ENCODE results near the gene ALDH1A1.

Gene ALDH1A1

GRCh38 chr9:72983056-72983455 is 30.2 kb upstream of the ALDH1A1 start:
- no peaks in the 10 kb centered on the region for H3K36me3 Mint-ChIP-seq
- no peak overlapping the region for H3K27ac Mint-ChIP-seq
- no peak overlapping the region for H3K4me3 Mint-ChIP-seq
- peaks cover 4% of the 10 kb centered on the region for H3K27me3 Mint-ChIP-seq
- H3K9me3 Mint-ChIP-seq, result no peaks in the 10 kb centered on the region
- no peaks in the 10 kb centered on the region for H3K4me1 Mint-ChIP-seq

GRCh38 chr9:72982146-72982799 is 29.4 kb upstream of the ALDH1A1 start:
- no peak overlapping the region for H3K27ac Mint-ChIP-seq
- peaks cover 4% of the 10 kb centered on the region for H3K27me3 Mint-ChIP-seq
- no peaks in the 10 kb centered on the region for H3K9me3 Mint-ChIP-seq
- no peaks in the 10 kb centered on the region for H3K4me1 Mint-ChIP-seq
- no peaks in the 10 kb centered on the region for H3K36me3 Mint-ChIP-seq
- no peak overlapping the region for H3K4me3 Mint-ChIP-seq

DNA sequence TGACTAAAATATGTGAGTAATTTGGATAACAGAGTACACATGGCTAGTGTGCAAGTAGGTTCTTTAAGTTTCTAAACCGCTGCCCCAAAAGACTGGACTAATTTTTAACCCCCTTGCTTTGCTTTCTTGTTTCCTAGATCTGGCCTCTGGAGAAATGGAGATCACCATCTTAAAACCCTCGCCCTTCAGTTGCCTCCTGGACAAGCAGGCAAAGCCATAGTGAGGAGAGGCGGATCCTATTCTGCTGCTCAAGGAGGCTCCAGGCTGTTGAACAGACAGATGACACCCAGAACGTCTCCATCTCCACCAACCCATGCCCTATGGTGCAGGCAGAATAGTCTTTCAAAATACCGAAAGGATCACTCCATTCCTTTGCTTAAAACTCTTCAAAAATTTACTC is 28.6 kb upstream of the ALDH1A1 start:
- Mint-ChIP-seq H3K27ac (no peak overlapping the region), H3K36me3 (no peaks in the 10 kb centered on the region), H3K4me1 (no peaks in the 10 kb centered on the region), H3K27me3 (peaks cover 4% of the 10 kb centered on the region), H3K4me3 (no peak overlapping the region), H3K9me3 (no peaks in the 10 kb centered on the region)

DNA sequence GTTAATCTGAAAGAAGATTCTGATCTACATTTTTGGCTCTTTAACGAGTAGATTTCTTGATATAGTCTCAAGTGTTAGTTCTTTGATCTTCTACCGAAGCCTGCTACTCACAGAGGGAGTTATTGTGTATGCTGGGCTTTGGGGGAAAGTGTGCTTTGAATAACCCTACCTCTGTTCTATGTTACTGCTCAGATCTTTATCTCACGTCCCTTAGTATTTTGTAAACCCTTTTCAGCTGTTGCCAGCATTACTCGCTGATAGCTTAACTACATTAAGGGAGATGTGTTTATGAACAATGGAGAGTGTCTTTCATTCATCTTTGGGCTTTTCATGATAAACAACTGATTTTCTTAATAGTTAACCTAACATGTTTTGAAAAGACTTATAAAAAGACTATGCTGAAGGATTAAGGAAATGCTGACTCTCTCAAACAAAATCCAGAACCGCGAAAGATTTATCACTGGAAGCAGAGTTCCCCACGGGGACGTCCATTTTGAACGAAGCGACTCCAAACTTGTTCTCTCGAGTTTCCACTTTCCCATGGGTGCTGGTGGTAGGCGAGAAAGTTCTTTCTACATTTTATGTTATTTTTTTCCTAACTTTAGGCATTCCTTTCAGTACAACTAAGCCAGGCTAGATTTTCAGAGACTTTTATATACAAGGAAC is 27.9 kb upstream of the ALDH1A1 start:
- Mint-ChIP-seq H3K4me3 (no peak overlapping the region), H3K9me3 (no peaks in the 10 kb centered on the region), H3K27me3 (peaks cover 4% of the 10 kb centered on the region), H3K27ac (no peak overlapping the region), H3K4me1 (no peaks in the 10 kb centered on the region), H3K36me3 (no peaks in the 10 kb centered on the region)

DNA sequence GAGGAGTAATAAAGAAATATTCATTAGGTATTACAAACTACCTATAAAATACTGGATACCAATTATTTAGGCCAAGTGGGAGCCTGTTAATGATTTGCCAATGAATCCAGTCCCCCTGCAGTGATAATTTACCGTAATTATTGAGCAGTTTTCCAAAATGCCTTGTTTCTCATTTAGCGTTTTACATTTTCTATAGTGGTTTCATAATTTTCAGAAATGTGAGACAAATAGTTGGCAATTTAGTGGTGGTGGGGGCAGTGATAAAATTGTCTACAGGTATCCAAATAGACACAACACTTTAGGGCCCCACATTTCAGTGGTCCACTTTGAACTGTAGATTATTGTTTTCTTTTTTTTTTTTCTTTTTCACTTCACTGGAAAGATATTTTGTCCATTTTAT is 27.3 kb upstream of the ALDH1A1 start:
- peaks cover 4% of the 10 kb centered on the region for H3K27me3 Mint-ChIP-seq
- no peak overlapping the region for H3K4me3 Mint-ChIP-seq
- H3K27ac Mint-ChIP-seq, result no peak overlapping the region
- H3K36me3 Mint-ChIP-seq, result no peaks in the 10 kb centered on the region
- no peaks in the 10 kb centered on the region for H3K9me3 Mint-ChIP-seq
- H3K4me1 Mint-ChIP-seq, result no peaks in the 10 kb centered on the region

- H3K36me3 Mint-ChIP-seq, result no peaks in the 10 kb centered on the region
- H3K27ac Mint-ChIP-seq, result no peak overlapping the region
- H3K9me3 Mint-ChIP-seq, result no peaks in the 10 kb centered on the region
- no peak overlapping the region for H3K4me3 Mint-ChIP-seq
- H3K27me3 Mint-ChIP-seq, result peaks cover 4% of the 10 kb centered on the region
- no peaks in the 10 kb centered on the region for H3K4me1 Mint-ChIP-seq
Measured at GRCh38 chr9:72979405-72980100, 26.7 kb upstream of the ALDH1A1 start.

DNA sequence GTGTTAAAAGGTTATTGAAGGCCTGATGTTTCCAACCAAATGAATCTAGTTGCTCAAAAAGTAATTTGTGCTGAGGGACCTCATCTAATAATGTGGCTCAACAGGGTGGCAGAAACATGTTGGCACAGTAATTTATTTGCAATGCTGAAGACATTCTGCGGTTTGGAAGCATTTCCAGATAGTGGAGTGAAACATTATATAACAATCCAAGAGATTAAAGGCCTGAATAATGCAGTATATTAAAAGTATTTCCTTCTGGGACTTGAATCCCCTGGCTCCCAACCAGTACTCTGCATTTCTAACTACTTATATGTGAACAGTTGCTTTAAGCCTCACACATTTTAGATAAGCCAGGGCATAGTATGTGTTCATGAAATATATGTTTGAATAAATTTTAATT is 25.9 kb upstream of the ALDH1A1 start:
- Mint-ChIP-seq H3K4me3 (no peak overlapping the region), H3K36me3 (no peaks in the 10 kb centered on the region), H3K9me3 (no peaks in the 10 kb centered on the region), H3K27ac (no peak overlapping the region), H3K27me3 (peaks cover 4% of the 10 kb centered on the region), H3K4me1 (no peaks in the 10 kb centered on the region)

- Mint-ChIP-seq H3K4me1 (no peaks in the 10 kb centered on the region), H3K27ac (no peak overlapping the region), H3K27me3 (peaks cover 4% of the 10 kb centered on the region), H3K9me3 (no peaks in the 10 kb centered on the region), H3K4me3 (no peak overlapping the region), H3K36me3 (no peaks in the 10 kb centered on the region)
Measured at GRCh38 chr9:72977670-72978069, 24.8 kb upstream of the ALDH1A1 start.

- Mint-ChIP-seq H3K4me3 (no peak overlapping the region), H3K27ac (no peak overlapping the region), H3K36me3 (no peaks in the 10 kb centered on the region), H3K9me3 (peaks cover 4% of the 10 kb centered on the region), H3K27me3 (peaks cover 2% of the 10 kb centered on the region), H3K4me1 (no peaks in the 10 kb centered on the region)
Measured at GRCh38 chr9:72974501-72974900, 21.6 kb upstream of the ALDH1A1 start.

GRCh38 chr9:72972636-72973035 is 19.8 kb upstream of the ALDH1A1 start:
- no peak overlapping the region for H3K4me3 Mint-ChIP-seq
- no peaks in the 10 kb centered on the region for H3K36me3 Mint-ChIP-seq
- no peak overlapping the region for H3K27ac Mint-ChIP-seq
- H3K9me3 Mint-ChIP-seq, result peaks cover 4% of the 10 kb centered on the region
- H3K27me3 Mint-ChIP-seq, result no peaks in the 10 kb centered on the region
- H3K4me1 Mint-ChIP-seq, result no peaks in the 10 kb centered on the region

DNA sequence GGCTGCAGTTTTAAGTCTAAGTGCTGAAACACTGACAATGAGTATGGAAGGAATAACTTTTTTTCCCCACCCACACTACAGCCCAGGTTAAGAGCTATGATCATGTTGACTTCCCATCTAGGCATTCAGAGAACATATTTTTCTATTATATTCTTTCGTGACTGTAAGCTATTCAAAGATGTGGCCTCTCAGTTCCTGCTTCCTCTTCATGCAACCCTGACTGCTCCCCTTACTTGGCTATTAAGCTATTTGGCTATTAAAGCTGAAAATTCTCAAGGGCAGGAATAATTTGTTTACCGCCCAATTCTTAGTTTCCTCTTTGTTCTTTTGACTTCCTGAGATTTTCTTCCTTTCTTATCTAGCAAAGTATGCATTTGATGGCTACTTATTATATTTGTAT is 18.6 kb upstream of the ALDH1A1 start:
- Mint-ChIP-seq H3K4me3 (no peak overlapping the region), H3K36me3 (no peaks in the 10 kb centered on the region), H3K4me1 (no peaks in the 10 kb centered on the region), H3K27ac (no peak overlapping the region), H3K9me3 (peaks cover 4% of the 10 kb centered on the region), H3K27me3 (no peaks in the 10 kb centered on the region)

GRCh38 chr9:72960446-72960845 is 7.6 kb upstream of the ALDH1A1 start:
- no peaks in the 10 kb centered on the region for H3K4me1 Mint-ChIP-seq
- H3K9me3 Mint-ChIP-seq, result peaks cover 9% of the 10 kb centered on the region
- H3K27me3 Mint-ChIP-seq, result peaks cover 10% of the 10 kb centered on the region
- no peak overlapping the region for H3K27ac Mint-ChIP-seq
- no peak overlapping the region for H3K4me3 Mint-ChIP-seq
- peaks cover 1% of the 10 kb centered on the region for H3K36me3 Mint-ChIP-seq

GRCh38 chr9:72958485-72959281 is 5.8 kb upstream of the ALDH1A1 start:
- Mint-ChIP-seq H3K4me3 (no peak overlapping the region), H3K36me3 (peaks cover 1% of the 10 kb centered on the region), H3K9me3 (peaks cover 9% of the 10 kb centered on the region), H3K27me3 (peaks cover 9% of the 10 kb centered on the region), H3K4me1 (no peaks in the 10 kb centered on the region), H3K27ac (no peak overlapping the region)

DNA sequence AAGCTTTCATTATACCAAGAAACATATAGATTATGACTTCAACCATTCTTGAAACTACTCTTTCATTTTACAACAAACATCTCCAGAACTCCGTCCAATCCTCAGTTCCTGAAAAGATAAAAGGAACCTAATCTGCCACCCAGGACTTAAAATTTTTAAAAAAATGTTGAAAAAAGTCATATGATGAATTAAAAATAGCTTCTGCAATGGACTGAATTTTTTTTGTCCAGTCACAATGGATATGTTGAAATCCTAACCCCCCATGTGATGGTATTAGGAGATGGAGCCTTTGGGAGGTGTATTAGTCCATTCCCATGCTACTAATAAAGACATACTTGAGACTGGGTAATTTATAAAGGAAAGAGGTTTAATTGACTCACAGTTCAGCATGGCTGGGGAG is 2.7 kb upstream of the ALDH1A1 start:
- Mint-ChIP-seq H3K9me3 (peaks cover 9% of the 10 kb centered on the region), H3K36me3 (no peaks in the 10 kb centered on the region), H3K27ac (no peak overlapping the region), H3K4me3 (no peak overlapping the region), H3K4me1 (no peaks in the 10 kb centered on the region), H3K27me3 (peaks cover 6% of the 10 kb centered on the region)

- Mint-ChIP-seq H3K4me3 (no peak overlapping the region), H3K4me1 (no peaks in the 10 kb centered on the region), H3K27me3 (peaks cover 6% of the 10 kb centered on the region), H3K27ac (no peak overlapping the region), H3K9me3 (peaks cover 9% of the 10 kb centered on the region), H3K36me3 (no peaks in the 10 kb centered on the region)
Measured at GRCh38 chr9:72955126-72955455, 2.2 kb upstream of the ALDH1A1 start.
